Measurements from ENCODE around the gene LRRN2.

GRCh38 chr1:204602111-204602579 is 83.4 kb downstream of the LRRN2 start:
- TF ChIP-seq EZH2 (IDR thresholded peaks at IDR 0.05; ENCODE audit: borderline replicate concordance, low read depth, low read length, severe bottlenecking) (no peak), POLR2AphosphoS5 (IDR thresholded peaks at IDR 0.05; ENCODE audit: insufficient read depth, low read depth, low read length) (no peak)
